Activated T-cell treated with anti-CD3 and anti-CD28 coated beads, Interleukin-2, amount 50 U/mL, for 72 hours (primary cell): ENCODE data around the gene RBL2. TPM values are rescaled to one million over a fixed set of nuclear protein-coding genes. Genes with fewer than 3 reads are reported as not detected.

Experiments used
- ATAC-seq, 2 donors: fragments of 150-1000 bp; cut with Tn5 transposase; replicated peaks in 1 of 2; 2 replicates each; pipeline ENCODE4 v1.10.0; 2021; ENCODE audit warnings: moderate library complexity in 2 of 2, mild to moderate bottlenecking in 1 of 2
- DNase-seq, 2 donors: peaks; one replicate each; pipeline ENCODE4 v3.0.0; 2021 to 2022; ENCODE audit warnings: mixed read lengths in 1 of 2
- H3K27ac Mint-ChIP-seq: one replicate; pipeline ENCODE4 v1.8.0; 2022; ENCODE audit warnings: mild to moderate bottlenecking, moderate library complexity, mixed read lengths
- H3K27me3 Mint-ChIP-seq: one replicate; pipeline ENCODE4 v1.8.0; 2022; ENCODE audit warnings: low read depth, mixed read lengths
- H3K36me3 Mint-ChIP-seq, 2 donors: one replicate each; pipeline ENCODE4 v1.8.0; 2022; ENCODE audit warnings: mixed read lengths in 2 of 2, mild to moderate bottlenecking in 1 of 2; ENCODE audit not compliant: insufficient read depth in 2 of 2
- H3K4me1 Mint-ChIP-seq: one replicate; pipeline ENCODE4 v1.8.0; 2022; ENCODE audit warnings: low read depth, mixed read lengths
- H3K4me3 Mint-ChIP-seq, 2 donors: one replicate each; pipeline ENCODE4 v1.8.0; 2022; ENCODE audit warnings: mild to moderate bottlenecking in 2 of 2, mixed read lengths in 2 of 2, moderate library complexity in 2 of 2
- H3K9me3 Mint-ChIP-seq, 2 donors: one replicate each; pipeline ENCODE4 v1.8.0; 2022; ENCODE audit warnings: mixed read lengths in 2 of 2
- total RNA-seq, 2 donors: library from RNA; stranded (reverse); gene quantifications; one replicate each; pipeline ENCODE4 v1.2.3, GENCODE V29; 2022

RBL2 gene
- total RNA-seq, 2 donors from 2014 or later: 83.0 to 113 TPM

DNA sequence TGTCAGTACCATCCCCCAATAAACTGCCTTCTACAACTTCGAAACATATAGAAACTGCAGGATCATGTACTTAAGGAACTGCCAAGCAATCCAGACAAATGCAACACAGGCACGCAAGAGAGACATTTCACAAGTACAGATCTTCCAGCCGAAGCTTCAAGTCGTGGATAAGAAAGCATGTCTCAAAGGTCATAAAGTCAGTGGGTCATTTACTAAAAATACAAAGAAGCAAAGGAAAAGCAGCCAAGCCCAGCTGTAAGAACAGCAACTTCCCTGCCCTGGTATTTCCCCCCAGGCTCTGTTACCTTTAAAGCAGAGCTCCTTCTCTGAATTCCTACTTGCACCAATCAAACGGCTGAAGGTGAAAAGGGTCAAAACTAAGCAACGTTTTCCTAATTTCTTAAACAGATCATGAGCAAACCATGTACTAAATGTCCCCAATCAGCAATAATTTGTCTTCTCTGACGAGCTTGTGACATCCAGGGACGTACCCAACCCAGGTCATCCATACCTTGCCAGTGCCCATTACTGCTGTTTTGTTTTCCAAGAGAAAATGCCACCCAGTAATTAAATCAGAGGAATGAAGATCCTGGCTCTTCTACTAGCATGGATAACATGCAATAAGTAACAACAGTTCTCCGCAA lies 67.1 kb downstream of the RBL2 start:
- H3K9me3 Mint-ChIP-seq: no peaks in the 10 kb centered on the region
- H3K4me1 Mint-ChIP-seq: peaks cover 63% of the 10 kb centered on the region
- peak overlapping the region; percentile 87 for H3K27ac Mint-ChIP-seq
- no peaks in the 10 kb centered on the region for H3K27me3 Mint-ChIP-seq
- peaks cover 4 to 17% of the 10 kb centered on the region in 2 donors for H3K36me3 Mint-ChIP-seq
- ATAC-seq: no peak
- no peak for DNase-seq
- H3K4me3 Mint-ChIP-seq: peak overlapping the region; percentile 95

DNA sequence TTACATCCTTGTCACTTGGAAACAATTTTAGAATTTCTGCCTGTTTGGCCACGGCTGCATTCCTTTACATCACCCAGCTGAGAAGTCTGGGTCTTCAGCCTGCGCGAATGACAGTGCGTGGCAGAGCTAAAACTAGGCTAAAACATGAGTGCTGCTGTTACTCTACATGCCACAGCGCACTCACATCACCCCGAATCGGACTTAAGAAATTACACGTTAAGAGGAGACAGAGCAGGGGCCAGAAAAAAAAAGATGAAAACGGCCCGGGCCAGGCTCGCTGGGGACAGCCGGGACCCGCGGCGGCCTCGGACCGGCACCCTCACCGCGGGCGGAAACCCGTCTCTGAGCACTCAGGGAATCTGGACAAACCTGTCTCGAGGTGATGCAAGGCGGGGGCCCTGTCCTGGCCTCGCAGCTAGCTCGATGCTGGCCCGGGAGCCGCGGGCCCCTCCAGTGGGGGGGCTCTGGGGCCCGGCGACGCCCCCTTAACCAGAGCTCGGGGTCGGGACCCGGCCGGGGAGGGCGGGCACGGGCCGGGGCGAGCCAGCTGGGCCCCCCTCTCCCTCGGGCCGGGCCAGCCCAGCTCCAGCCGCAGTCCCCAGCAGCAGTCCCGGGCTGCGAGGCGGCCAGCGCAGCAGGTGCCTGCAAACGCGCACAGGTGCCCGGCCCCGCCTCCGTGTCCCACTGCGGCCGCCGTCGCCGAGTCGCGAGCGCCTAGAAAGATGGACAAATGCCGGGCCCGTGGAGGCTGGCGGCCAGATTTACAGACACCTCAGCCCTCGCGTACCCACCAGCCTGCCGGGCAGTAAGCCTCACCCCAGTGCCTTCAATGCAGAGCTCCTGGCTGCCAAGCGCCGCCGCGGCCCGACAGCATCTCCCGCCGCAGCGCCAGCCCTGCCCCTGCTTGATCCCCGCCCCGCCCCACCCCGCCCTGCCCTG lies 68.3 kb downstream of the RBL2 start, which contains the start of gene AKTIP:
Gene AKTIP, minus strand, starts transcription at position 879 of the 939 bp plus-strand sequence. CDS start 2,950 bp downstream, outside the sequence.
- Mint-ChIP-seq H3K27me3 (no peaks in the 10 kb centered on the region), H3K27ac (peak within 1 kb of the TSS; percentile 87), H3K9me3 (no peaks in the 10 kb centered on the region), H3K4me1 (peaks cover 65% of the 10 kb centered on the region), H3K4me3 (peak within 1 kb of the TSS; percentile 95 to 99), H3K36me3 (peaks cover 0 to 13% of the 10 kb centered on the region in 2 donors)
- DNase-seq: peak; percentile 46 to 55
- peak; percentile 33 to 35 for ATAC-seq

DNA sequence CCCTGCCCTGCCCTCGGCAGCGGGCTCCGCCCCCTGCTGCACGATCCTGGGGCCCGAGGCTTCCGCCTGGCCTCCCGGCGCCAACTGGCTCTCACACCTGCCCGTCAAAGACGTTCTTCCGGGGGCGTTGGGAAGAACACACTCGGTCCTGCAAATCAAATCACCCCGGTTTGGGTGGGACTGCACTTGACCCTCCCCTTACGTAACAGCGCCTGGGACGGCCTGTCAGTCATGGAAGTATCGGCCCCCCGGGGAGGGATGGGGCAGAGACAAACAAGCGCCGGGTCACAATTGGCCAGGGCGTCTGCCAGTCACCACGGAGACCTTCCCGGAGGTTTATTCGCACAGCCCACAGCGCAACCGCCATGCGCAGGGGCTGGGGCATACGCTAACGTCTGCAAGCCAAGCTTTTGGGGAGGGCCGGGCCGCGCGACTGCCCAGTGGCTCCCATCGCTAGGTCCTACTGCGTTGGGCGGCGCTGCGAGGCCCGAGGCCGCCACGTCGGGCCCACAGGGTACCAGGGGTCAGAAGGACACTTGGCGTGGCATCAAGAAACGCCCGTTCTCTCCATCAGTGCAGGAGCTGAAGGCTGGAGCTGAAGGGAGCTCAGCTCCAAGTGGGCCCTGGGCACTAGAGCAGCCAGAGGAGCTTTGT lies 69.1 kb downstream of the RBL2 start:
- ATAC-seq (peak; percentile 91), DNase-seq (peak; percentile 99 to 100)
- H3K27me3 Mint-ChIP-seq: no peaks in the 10 kb centered on the region
- H3K9me3 Mint-ChIP-seq: no peaks in the 10 kb centered on the region
- peak overlapping the region; percentile 83 for H3K27ac Mint-ChIP-seq
- H3K36me3 Mint-ChIP-seq: peaks cover 0 to 6% of the 10 kb centered on the region in 2 donors
- peaks cover 60% of the 10 kb centered on the region for H3K4me1 Mint-ChIP-seq
- H3K4me3 Mint-ChIP-seq: peak overlapping the region; percentile 78 to 99

DNA sequence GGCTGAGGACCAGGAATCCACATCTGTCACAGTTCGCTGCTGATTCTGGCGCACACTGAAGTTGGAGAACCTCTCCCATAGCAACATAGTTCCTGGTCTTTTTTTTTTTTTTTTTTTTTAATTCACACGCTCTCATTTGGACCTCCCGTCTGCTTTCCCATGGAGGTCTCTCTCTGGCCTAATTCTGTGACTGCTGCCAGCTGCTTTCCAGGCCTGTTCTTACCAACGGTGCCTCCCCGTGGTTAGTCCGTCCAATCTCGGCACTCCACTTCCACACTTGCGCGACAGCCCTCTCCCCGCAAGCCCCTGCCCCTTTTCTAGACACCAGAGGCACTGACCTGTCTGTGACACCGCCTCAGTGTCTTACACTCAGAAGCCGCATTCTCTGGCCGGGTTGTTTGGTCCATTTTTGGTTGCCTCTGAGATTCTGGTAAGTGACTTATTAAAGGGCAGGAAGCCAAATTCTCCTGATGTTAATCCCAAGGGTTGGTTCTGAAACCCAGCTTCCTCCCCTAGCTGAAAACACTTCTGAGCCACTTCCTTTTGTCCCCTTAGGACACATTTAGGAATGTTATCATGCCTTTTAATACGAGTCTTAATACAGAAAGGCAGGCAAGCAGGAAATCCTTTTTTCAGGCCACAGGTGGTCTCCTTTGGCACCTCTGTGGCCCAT lies 69.9 kb downstream of the RBL2 start:
- Mint-ChIP-seq H3K36me3 (peaks cover 0 to 2% of the 10 kb centered on the region in 2 donors), H3K4me1 (peaks cover 53% of the 10 kb centered on the region), H3K27me3 (no peaks in the 10 kb centered on the region), H3K27ac (peak overlapping the region; percentile 51), H3K9me3 (no peaks in the 10 kb centered on the region), H3K4me3 (peak overlapping the region; percentile 78 to 99)
- no peak for ATAC-seq
- DNase-seq: peak; percentile 29 to 30

DNA sequence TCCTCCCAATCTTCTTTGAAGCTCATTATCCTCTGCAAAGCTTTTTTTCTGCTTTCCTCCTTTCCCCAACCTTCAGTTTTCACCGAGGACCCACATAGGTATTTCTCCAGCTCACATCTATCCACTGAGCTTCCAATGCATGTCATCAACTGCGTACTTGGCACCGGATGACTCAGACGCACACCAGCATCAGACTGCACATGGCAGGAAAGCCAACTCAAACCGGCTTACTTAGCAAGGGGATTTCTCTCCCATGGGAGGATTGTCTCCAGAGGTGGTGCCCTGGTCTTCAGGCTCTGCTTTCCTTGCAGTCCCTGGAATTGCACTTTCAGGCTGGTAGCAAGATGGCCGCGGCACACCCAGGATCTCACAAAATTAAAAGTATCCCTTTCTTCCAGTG lies 70.4 kb downstream of the RBL2 start:
- ATAC-seq: no peak
- Mint-ChIP-seq H3K9me3 (no peaks in the 10 kb centered on the region), H3K36me3 (peaks cover 0 to 1% of the 10 kb centered on the region in 2 donors), H3K27ac (peak overlapping the region; percentile 51), H3K27me3 (no peaks in the 10 kb centered on the region), H3K4me1 (peaks cover 50% of the 10 kb centered on the region), H3K4me3 (peak overlapping the region; percentile 78 to 99)
- DNase-seq: peak in 1 of 2 donors; percentile 33

DNA sequence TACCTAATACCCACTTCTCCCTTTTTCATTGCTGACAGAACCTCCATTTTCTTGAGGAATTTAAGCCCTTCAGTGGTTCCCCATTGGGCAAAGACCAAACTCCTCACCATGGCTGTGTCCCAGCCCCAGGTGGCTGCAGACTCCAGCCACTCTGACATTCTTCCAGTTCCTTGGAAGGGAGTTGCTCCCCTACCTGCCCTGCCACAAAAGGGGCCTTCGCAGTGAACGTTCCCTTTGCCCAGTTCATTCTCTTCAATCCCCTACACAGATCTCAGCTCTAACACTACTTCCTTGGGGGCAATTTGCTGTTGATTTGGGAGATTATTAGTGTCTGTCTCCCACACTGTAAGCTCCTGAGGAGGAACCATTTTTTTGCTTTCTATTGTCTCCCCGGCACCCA lies 72.0 kb downstream of the RBL2 start:
- H3K4me3 Mint-ChIP-seq: peak overlapping the region; percentile 12 to 36
- no peak overlapping the region for H3K27ac Mint-ChIP-seq
- DNase-seq (no peak), ATAC-seq (no peak)
- H3K4me1 Mint-ChIP-seq: peaks cover 44% of the 10 kb centered on the region
- peaks cover 0 to 1% of the 10 kb centered on the region in 2 donors for H3K36me3 Mint-ChIP-seq
- H3K27me3 Mint-ChIP-seq: no peaks in the 10 kb centered on the region
- H3K9me3 Mint-ChIP-seq: no peaks in the 10 kb centered on the region

DNA sequence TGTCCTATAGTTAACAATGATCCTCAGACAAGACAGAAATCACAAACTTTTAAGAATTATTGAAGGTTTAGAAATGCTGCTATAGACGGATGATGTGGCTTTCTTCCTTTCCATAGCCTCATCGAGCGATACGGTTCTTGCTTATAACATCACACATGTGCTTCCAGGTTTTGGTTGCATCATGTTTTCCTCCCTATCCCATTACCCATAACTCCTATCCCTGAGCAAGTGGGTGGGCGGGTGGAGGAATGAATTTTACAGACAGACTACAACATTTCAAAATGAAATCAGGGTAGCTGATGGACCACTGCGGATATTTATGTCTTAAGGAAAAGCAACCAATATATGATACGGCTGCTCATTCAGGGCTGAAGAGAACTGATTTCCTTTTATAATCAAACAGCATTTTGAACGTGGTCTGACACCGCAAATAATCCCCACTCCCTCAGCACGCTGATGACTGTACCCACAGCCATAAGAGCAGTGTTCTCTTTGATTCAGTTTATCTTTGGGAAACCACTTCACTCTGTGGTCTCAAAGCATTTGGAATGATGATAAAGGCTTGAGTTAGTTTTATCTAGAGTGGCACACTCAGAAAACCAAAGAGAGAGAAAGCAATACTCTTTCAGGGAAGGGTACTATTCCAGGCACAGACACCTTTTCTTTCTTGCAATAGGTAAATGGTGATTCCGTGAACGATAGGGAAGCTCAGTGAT lies 73.4 kb downstream of the RBL2 start:
- H3K27me3 Mint-ChIP-seq: no peaks in the 10 kb centered on the region
- peaks cover 0 to 1% of the 10 kb centered on the region in 2 donors for H3K36me3 Mint-ChIP-seq
- ATAC-seq: no peak
- H3K4me3 Mint-ChIP-seq: no peak overlapping the region
- no peaks in the 10 kb centered on the region for H3K9me3 Mint-ChIP-seq
- no peak for DNase-seq
- H3K27ac Mint-ChIP-seq: no peak overlapping the region
- H3K4me1 Mint-ChIP-seq: peaks cover 35% of the 10 kb centered on the region

DNA sequence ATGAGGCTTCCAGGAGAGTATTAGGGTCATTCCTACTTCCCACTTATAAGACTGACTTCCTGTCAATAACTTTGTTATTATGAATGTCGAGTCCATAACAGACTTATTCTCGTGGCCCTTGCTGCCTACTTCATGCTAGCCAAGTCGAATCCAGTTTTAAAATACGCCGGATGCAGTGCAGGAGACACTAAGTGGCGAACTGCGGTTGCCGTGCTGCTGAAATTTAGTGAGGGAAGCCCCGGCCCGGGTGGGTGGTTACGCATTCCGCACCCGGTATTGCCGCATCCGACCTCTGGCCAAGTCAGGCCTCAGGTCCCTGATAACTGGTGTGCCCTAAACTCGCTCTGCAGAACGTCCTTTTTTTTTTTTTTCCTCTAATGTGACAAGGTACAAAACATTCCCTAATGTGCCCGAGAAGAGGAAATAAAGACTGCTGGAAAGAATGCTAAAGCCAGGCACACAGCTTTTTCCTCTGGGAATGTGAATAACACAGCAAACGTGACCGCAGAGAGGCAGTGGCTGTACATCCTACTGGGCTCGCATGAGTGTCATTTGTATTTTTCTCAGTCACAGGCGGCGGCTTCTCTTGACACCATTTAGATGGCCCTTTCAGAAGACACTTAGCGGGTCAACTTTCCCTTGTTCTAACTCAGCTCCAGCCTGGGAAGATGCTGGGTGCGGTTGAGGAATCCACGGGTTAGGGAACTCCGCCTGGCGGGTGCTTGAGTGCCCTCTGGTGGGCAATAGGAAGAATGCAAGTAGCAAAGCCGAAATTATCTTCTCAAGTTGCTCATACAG lies 75.8 kb downstream of the RBL2 start:
- Mint-ChIP-seq H3K36me3 (peaks cover 1 to 4% of the 10 kb centered on the region in 2 donors), H3K27ac (no peak overlapping the region), H3K4me1 (peaks cover 22% of the 10 kb centered on the region), H3K27me3 (no peaks in the 10 kb centered on the region), H3K9me3 (peaks cover 0 to 6% of the 10 kb centered on the region in 2 donors), H3K4me3 (peak overlapping the region; percentile 36 to 45)
- DNase-seq (peak; percentile 44 to 60), ATAC-seq (peak; percentile 65 to 71)

DNA sequence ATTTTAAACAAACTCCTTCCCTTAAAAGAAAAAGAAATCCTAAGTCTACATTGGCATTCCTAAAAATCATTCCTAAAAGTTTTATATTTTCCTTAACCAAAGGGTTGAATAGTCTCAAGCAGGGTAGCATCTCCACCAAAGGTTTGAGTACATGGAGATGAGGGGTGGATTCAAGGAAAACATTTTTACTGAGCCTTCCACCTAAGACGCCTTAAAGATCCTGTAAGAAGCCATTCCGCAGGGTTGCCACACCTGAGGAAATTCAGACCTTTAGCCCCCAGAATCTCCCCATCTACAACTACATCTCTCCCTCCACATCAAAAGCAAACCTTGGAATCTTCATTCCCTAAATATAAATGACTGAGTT lies 76.4 kb downstream of the RBL2 start:
- Mint-ChIP-seq H3K4me3 (no peak overlapping the region), H3K27ac (no peak overlapping the region), H3K4me1 (peaks cover 22% of the 10 kb centered on the region), H3K27me3 (no peaks in the 10 kb centered on the region), H3K36me3 (peaks cover 1 to 4% of the 10 kb centered on the region in 2 donors), H3K9me3 (peaks cover 0 to 6% of the 10 kb centered on the region in 2 donors)
- ATAC-seq (no peak), DNase-seq (no peak)

DNA sequence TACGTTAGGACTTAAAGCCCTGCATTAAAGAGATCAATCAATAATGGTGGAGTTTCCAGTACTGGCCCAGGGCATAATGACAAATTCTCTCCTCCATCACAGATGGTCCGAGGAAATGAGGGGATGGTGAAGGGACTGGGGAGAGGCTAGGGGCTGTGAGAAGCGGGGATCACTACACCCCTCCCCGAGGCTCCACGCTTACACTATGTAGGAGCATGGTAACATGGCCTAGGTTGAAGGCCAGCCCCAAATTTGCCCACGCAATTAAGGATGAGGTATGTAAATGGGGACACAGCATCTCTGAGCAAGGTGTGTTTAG lies 76.8 kb downstream of the RBL2 start:
- H3K4me1 Mint-ChIP-seq: peaks cover 25% of the 10 kb centered on the region
- ATAC-seq (peak; percentile 10 to 26), DNase-seq (no peak)
- H3K27me3 Mint-ChIP-seq: no peaks in the 10 kb centered on the region
- peaks cover 0 to 6% of the 10 kb centered on the region in 2 donors for H3K9me3 Mint-ChIP-seq
- H3K36me3 Mint-ChIP-seq: peaks cover 1 to 4% of the 10 kb centered on the region in 2 donors
- H3K27ac Mint-ChIP-seq: no peak overlapping the region
- H3K4me3 Mint-ChIP-seq: no peak overlapping the region

DNA sequence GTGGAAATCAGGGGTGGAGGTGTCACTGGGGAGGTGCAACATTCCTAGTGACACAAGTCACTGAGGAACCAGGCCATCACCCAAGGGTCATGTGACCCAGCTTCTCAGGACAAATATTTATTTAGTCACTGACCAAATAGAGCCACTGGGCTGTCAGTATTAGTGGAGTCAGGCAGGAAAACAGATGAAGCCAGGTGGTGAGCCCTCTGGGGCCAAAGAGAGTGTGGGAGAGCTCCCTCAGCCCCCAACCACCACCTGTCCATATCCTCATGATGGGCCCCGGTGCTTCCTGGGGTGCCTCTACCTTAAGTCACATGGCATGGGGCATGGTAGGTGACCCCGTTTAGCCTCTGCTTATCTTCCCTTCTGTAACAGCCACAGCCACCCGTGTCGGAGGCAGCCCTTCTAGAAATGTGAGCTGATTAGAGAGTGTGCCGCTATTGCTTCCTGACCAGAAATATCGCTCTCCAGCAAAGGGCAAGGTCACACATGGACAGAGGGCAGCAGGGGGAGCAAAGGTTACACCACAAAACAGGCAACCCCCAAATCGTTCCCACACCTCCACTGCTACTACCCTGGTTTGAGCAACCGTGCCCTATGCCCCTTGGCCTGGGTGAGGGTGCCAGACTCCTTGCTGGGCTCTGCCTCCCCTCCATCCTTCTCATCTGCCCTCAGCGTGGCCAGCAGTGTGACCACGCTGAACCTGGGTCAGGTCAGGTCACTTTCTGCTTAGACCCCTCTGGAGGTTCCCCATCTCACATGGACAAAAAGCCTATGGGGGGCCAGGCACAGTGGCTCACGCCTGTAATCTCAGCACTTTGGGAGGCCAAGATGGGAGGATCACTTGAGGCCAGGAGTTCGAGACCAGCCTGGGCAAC lies 77.4 kb downstream of the RBL2 start:
- DNase-seq: no peak
- ATAC-seq: no peak
- Mint-ChIP-seq H3K27me3 (no peaks in the 10 kb centered on the region), H3K27ac (no peak overlapping the region), H3K4me3 (no peak overlapping the region), H3K36me3 (peaks cover 1 to 4% of the 10 kb centered on the region in 2 donors), H3K4me1 (peaks cover 25% of the 10 kb centered on the region), H3K9me3 (peaks cover 0 to 6% of the 10 kb centered on the region in 2 donors)
